T1000 (cell line): Measurements from ENCODE around the gene MITF.
A peak's percentile ranks its signal among the peaks of the same experiment; 100 is the strongest.

Source experiments
- DNase-seq: peaks from one replicate; lab custom pipeline; 2025; ENCODE audit warnings: mixed read lengths; lab: John Stamatoyannopoulos, UW

MITF gene

GRCh38 chr3:69838217-69838616 is 99.0 kb downstream of the MITF start:
- DNase-seq: no peak

DNA sequence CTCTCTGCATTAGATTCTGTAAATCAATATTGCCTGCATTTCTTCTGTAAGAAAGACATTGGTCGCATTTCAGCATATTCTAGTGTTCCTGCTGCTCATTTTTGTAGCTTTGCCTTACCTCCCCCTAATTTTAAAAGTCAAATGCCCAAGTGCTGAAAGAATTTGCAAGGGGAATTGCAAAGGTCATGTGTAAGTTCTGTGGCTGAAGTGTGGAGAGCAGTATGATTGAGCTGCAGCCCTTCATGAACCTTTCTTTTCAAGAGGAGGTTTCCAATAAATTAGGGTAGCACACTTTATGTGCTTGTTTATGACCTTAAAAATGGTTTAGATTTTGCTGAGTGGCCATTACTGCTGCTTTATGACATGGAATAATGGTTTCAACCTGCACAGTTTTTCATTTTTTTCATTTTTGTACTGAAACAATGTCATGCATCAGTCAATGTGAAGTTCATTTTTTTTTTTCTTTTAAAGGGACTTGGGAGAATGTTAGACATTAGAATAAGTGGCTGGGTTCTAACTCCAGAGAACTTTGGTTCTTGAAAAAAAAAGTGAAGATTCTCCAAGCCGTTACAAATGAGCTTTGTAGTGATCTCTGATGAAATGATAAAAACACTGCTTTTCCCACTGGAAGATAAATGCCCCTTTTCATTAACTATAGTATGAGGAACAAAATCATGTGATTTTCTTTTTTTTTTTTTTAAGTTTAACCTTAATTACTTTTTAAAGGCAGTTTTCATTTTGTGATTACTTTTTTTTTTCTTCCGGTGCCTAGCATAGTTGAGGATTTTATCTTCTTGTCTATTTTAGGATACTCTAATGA is 99.6 kb downstream of the MITF start:
- DNase-seq: no peak

- DNase-seq: no peak
Measured at GRCh38 chr3:69842351-69842750, 103.1 kb downstream of the MITF start.

GRCh38 chr3:69842789-69843188 is 103.5 kb downstream of the MITF start:
- no peak for DNase-seq

DNA sequence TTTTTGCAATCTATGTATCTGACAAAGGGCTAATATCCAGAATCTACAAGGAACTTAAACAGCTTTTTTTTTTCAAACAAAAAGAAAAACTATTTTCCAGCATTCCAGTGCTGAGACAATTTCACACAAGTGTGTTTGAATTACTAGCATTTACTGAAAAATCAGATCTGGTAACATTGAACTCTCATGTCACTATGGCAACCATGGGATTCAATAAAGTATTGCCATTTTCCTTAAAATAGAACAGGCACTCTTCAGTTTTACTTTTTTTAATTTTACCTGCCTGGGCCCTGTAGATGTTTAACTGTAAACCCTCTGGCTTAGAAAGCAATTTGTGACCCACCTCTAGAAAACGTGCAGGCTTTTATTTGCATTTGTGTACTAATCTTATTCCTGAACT is 105.4 kb downstream of the MITF start:
- DNase-seq: no peak

- no peak for DNase-seq
Measured at GRCh38 chr3:69847303-69847702, 108.0 kb downstream of the MITF start.

- no peak for DNase-seq
Measured at GRCh38 chr3:69848113-69848512, 108.8 kb downstream of the MITF start.

- no peak for DNase-seq
Measured at GRCh38 chr3:69850849-69851248, 111.6 kb downstream of the MITF start.

GRCh38 chr3:69853027-69853426 is 113.8 kb downstream of the MITF start:
- DNase-seq: no peak

- DNase-seq: no peak
Measured at GRCh38 chr3:69855436-69856162, 116.3 kb downstream of the MITF start.

GRCh38 chr3:69856965-69857705 is 117.9 kb downstream of the MITF start:
- DNase-seq: no peak

DNA sequence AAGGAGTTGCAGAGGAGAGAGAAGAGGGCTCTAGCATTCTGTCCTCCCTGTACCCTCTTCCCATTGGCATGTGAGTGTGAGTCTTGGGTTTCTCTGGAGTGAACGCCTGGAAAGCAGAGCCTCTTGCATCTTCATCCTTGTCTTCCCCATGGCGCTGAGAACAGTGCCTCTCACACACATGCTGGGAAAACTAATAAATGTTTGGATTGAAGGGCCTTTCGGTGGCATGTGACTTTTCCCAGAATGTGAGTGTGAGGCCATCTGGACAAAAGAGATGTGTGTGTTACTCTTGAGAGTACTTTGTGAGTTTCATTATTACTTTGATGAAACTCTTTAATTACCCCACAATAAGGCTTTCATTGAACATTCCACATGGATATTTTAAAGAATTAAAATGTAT is 122.3 kb downstream of the MITF start:
- no peak for DNase-seq

- no peak for DNase-seq
Measured at GRCh38 chr3:69864141-69864540, 124.9 kb downstream of the MITF start.

GRCh38 chr3:69864766-69865165 is 125.5 kb downstream of the MITF start:
- DNase-seq: no peak

DNA sequence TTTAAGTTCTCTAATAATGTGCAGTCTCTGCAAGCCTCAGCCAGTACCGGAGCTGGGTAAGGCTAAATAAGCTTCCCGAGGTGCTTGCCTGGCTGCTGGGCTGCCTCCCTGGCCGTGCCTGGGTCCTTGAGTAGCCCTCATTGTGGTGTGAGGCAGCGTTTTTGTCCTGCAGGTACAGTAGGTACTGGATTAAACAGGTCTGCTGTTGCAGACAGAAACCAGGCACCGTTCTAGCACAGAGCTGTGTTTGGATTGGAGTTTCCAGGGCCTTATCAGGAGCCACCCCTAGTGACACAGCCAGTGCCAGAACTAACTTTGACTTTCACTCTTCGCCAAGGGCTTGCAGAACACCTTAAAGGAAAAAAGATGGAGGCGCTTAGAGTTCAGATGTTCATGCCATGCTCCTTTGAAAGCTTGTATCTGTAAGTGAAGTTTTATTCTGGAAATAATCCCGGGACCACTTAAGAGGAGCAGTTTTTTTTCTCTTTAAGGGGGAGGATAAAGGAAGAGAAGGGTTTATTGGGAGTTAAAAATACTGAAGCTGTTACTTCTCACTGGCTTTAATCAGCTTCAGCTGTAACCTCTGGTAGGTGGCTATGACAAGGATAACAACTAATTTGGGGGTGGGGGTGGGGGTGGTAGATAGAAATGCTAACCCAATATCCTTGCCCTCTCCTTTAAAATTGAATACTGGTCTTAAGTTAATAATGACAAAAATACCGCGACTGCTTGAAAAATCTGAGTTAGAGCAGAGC is 126.8 kb downstream of the MITF start:
- DNase-seq: no peak

GRCh38 chr3:69866988-69867720 is 127.9 kb downstream of the MITF start:
- no peak for DNase-seq

- no peak for DNase-seq
Measured at GRCh38 chr3:69867941-69868505, 128.8 kb downstream of the MITF start.

DNA sequence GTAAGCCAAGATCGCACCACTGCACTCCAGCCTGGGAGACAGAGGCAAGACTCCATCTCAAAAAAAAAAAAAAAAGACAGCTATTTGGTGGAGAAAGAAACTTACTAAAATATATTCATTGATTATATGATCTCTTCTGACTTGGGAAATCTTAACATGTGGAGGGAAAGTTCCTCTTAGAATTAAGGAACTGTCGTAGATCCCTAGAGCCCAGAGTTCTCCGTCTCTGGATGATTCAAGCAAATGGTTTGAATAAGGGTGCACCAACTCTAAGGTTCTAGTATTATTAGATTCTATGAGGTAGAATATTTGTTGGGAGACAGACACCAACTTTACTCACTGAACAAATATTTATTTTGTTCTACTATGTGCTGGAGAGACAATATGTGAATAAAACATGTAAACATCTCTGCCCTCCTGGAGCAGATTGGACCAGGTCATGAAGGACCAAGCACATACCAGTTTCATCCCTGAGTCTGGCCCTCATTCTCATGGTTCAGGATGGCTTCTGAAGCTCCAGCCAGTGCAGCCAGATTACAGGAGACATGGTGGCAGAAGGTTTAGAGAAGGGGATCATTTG is 129.7 kb downstream of the MITF start:
- DNase-seq: no peak

DNA sequence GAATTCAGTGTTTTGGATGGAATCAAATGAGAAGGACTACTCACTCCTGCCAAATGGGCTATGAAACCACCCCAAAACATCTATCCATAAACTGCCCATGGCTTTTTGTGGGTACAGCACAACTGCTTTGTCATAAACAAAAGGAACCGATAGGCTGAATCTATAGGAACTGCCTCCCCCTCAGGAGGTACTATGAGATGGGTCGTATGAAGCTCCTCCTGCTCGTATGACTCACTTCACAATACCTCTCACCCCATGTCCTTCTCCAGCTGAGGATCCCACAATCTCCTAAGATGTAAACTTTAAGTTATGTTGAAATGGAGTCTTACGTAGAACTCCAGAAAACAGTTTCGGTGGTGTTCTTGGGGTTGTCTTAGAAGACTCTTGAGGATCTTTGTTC is 130.4 kb downstream of the MITF start:
- peak; percentile 11 for DNase-seq

- no peak for DNase-seq
Measured at GRCh38 chr3:69871251-69871650, 132.0 kb downstream of the MITF start.

DNA sequence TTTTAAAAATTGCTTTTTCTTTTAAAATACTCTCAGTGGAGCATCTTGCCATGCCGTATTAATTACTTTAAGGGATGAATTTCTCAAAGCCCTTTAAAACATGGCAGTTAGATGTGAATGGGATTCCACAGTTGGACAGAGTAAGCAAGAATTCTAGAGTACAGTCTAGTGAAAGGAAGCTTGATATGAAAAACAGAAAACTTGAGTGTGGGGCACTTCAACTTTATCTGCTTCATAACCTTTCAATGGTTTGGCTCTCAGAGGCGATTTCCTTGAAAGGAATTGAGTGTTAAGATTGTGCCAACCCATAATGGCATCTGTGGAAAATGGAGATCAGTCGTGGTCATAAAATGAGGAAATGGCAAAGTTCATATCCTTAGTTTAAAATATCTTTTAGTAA is 132.6 kb downstream of the MITF start:
- no peak for DNase-seq
